Measurements from ENCODE around the gene PTPN18.
"Not testable (repeated sequence)": the region's sequence is repeated elsewhere in the genome, so short reads cannot be mapped to it uniquely, and the experiment has no call there.

The PTPN18 gene

DNA sequence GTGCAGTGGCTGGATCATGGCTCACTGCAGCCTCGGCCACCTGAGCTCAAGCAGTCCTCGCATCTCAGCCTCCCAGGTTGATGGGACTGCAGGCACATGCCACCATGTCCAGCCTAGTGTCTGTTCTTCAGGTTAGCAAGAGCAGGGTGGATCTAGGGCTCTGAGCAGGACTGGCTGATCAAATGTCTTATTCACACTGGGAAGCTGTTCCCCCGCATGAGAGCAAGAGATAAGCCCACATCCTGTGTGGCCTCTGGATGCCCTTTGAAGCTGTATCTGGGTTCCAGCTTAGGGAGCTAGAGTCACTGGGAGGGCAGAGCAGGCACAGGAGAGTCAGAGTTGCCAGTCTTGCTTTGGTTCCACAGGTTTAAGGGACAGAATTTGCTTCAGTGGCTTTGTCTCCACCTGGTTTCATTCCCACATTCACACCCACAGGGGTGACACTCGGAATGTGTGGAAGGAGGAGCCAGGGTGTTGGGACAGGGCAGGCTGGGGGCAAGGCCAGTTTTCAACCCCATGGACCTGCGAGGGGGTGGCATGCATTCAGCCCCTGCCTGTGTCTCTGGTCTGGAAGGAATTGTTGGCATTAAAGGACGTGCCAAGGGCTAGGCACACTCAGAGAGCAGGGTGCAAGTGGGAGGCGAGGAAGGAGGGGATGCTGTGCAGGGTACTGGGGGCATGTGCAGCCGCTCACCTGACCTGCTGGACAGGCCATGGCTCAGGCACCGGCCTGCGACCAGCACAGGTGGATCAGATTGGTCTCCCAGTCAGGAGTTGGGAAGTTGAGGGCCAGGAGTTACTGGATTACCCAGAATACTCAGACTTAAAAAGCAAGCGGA is 24.5 kb downstream of the PTPN18 start:
- DNase-seq (ENCODE audit: low read depth in 4 of 4, low spot score in 1 of 4), result no peak

DNA sequence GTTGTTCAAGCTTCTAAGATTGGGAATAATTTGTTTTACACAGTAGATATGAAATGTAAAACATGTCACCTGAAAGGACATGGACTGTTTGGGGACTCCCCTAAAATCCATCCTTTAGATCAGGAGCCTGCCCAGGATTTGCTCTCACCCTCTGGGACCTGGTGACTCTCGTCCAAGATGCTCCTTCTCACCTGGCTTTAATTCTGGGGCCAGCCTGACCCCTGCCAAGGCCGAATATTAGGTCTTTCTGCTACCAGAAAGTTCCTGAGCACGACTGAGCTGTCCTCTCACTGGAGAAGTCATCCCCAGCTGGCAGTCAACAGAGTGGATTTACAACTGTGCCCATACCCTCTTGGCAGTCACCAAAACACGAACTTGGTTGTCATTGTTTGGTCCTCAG is 25.3 kb downstream of the PTPN18 start:
- no peak for DNase-seq (ENCODE audit: low read depth in 4 of 4, low spot score in 1 of 4)

- DNase-seq (ENCODE audit: low read depth in 4 of 4, low spot score in 1 of 4), result no peak
These were observed 25.8 kb downstream of the PTPN18 start for GRCh38 chr2:130381619-130382018.

GRCh38 chr2:130382313-130382917 is 26.6 kb downstream of the PTPN18 start:
- DNase-seq (ENCODE audit: low read depth in 4 of 4, low spot score in 1 of 4), result no peak

DNA sequence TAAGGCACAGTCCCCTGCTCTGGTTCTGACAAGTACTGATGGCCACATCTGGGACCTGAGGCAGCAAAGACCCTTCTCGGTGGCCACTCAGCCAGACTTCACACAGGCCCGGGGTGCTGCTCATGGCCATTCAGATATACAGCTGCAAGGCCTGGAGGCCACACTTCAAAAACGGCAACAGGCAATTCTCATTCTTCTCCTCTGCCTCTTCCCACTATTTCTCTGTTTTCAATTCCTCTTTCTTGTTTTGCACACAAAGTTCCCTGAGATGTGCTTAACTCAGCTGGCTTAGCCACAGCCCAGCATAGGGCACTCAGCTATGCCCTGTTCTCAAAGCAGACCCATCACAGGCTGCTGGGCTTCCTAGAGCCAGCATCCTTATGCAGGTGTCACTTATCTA is 29.9 kb downstream of the PTPN18 start:
- DNase-seq (ENCODE audit: low read depth in 4 of 4, low spot score in 1 of 4), result no peak

DNA sequence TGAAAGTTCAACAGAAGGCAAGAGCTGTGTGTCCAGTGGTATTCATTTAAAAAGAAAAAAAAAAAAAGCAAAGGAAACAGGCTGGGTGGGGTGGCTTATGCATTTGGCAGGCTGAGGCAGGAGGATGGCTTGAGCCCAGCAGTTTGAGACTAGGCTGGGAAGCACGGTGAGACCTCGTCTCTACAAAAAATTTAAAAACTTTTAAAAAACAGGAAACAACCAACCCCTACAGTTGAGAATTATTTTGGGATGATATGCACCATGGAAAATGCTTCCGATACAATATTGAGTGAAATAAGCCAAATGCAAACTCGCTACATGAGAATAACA is 31.2 kb downstream of the PTPN18 start:
- DNase-seq (ENCODE audit: low read depth in 4 of 4, low spot score in 1 of 4), result no peak

DNA sequence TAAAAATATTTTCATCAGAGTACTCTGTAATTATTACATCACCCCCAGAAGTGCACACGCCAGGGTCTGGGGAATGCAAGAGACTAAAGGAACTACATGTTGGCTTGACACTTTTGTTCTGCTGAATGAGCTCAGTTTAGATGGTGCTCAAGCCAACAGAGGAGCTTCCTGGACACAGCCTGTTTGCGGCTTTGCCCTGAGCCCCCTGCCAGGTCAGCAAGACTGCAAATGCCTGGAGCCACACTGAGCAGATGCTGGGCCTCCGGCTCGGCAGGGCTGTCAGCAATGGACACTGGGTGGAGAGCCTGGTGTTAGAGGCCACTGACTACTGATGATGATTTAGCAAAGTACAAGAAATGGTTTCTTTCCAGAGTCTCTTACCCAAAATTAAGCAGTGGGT is 31.9 kb downstream of the PTPN18 start:
- DNase-seq (ENCODE audit: low read depth in 4 of 4, low spot score in 1 of 4), result no peak

GRCh38 chr2:130388221-130388907 is 32.5 kb downstream of the PTPN18 start:
- DNase-seq (ENCODE audit: low read depth in 4 of 4, low spot score in 1 of 4), result no peak

DNA sequence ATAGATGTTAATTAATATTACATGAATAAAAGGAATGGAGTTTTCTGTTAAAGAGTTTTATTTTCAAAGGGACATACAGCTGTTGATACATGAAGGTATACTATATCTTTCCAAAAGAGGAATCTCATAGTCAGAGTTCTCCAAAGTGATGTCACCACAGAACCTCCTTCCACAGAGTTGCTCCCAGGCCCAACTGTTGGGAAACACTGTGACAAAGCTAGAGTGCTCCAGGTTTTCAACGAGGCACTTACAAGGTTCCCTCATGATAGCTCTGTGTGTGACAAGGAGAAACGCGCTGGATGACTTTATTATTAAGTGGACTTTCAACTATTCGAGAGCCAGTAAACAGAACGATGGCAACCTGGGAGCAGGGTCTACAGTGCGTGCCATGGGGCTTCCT is 33.5 kb downstream of the PTPN18 start:
- no peak for DNase-seq (ENCODE audit: low read depth in 4 of 4, low spot score in 1 of 4)

GRCh38 chr2:130389783-130390182 is 33.9 kb downstream of the PTPN18 start:
- no peak for DNase-seq (ENCODE audit: low read depth in 4 of 4, low spot score in 1 of 4)

- no peak for DNase-seq (ENCODE audit: low read depth in 4 of 4, low spot score in 1 of 4)
These were observed 34.7 kb downstream of the PTPN18 start for GRCh38 chr2:130390460-130391057.

GRCh38 chr2:130391058-130391871 is 35.4 kb downstream of the PTPN18 start:
- peak in 3 of 4 experiments; percentile 54 to 74 (median 59) for DNase-seq (ENCODE audit: low read depth in 4 of 4, low spot score in 1 of 4)

- DNase-seq (ENCODE audit: low read depth in 4 of 4, low spot score in 1 of 4), result no peak
These were observed 36.2 kb downstream of the PTPN18 start for GRCh38 chr2:130391872-130392670.

GRCh38 chr2:130393318-130393910 is 37.6 kb downstream of the PTPN18 start:
- DNase-seq (ENCODE audit: low read depth in 4 of 4, low spot score in 1 of 4), result no peak

GRCh38 chr2:130406280-130406679 is 50.4 kb downstream of the PTPN18 start:
- DNase-seq (ENCODE audit: low read depth in 4 of 4, low spot score in 1 of 4), result not testable (repeated sequence)

DNA sequence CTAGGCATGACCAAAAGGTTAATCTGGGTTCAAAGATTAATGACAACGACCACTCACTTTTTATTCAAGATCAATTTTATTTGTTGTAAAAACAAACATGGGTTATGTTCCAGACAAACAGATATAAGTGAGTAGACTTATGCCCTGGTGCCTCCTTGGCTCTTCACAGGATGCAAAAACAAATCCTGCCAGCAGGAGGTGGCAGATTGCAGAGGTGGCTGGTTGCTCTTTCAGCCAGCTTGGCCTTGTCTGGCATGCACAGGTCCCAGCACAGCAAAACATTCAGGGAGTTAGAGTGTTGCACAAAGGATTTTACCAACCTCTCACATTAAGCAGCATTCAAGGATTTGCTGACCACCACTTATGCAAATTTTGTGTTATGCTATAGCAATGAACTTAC is 60.8 kb downstream of the PTPN18 start:
- not testable (repeated sequence) for DNase-seq (ENCODE audit: low read depth in 4 of 4, low spot score in 1 of 4)

- not testable (repeated sequence) for DNase-seq (ENCODE audit: low read depth in 4 of 4, low spot score in 1 of 4)
These were observed 63.0 kb downstream of the PTPN18 start for GRCh38 chr2:130418845-130419244.

Measured in stimulated activated CD4-positive, alpha-beta T cell treated with anti-CD3 and anti-CD28 coated beads, Interleukin-1b, Interleukin-23, amount 100 ng/mL, for 24 hours (primary cell).